Nephron progenitor cell (in vitro differentiated cells): ENCODE results near the gene SPON1.
A peak's percentile ranks its signal among the peaks of the same experiment; 100 is the strongest.

Source experiments
- DNase-seq: peaks from one replicate; pipeline ENCODE4 v3.0.0; 2021
- H3K27ac Mint-ChIP-seq: 2 replicates; pipeline ENCODE4 v1.8.0; 2021; ENCODE audit warnings: mild to moderate bottlenecking, moderate library complexity, mixed read lengths
- H3K27me3 Mint-ChIP-seq: 2 replicates; pipeline ENCODE4 v1.8.0; 2021; ENCODE audit warnings: mild to moderate bottlenecking, low read depth, mixed read lengths; ENCODE audit not compliant: poor library complexity
- H3K36me3 Mint-ChIP-seq: 2 replicates; pipeline ENCODE4 v1.8.0; 2021; ENCODE audit warnings: low read depth, mixed read lengths
- H3K4me1 Mint-ChIP-seq: 2 replicates; pipeline ENCODE4 v1.8.0; 2021; ENCODE audit warnings: mixed read lengths
- H3K4me3 Mint-ChIP-seq: 2 replicates; pipeline ENCODE4 v1.8.0; 2021; ENCODE audit warnings: mild to moderate bottlenecking, moderate library complexity, mixed read lengths
- H3K9me3 Mint-ChIP-seq: 2 replicates; pipeline ENCODE4 v1.8.0; 2021; ENCODE audit warnings: mild to moderate bottlenecking, moderate library complexity, mixed read lengths
- CTCF ChIP-seq: fragments of 200-600 bp; sonication (generic); IDR thresholded peaks from 2 replicates; pipeline ENCODE4 v1.5.0; 2021; ENCODE audit warnings: antibody characterized with exemption

Gene SPON1

GRCh38 chr11:14065681-14066080, 103.2 kb downstream of the SPON1 start:
- H3K27ac Mint-ChIP-seq = no peak overlapping the region
- no peaks in the 10 kb centered on the region for H3K9me3 Mint-ChIP-seq
- no peak overlapping the region for H3K4me3 Mint-ChIP-seq
- no peak for TF ChIP-seq CTCF
- no peak for DNase-seq
- H3K36me3 Mint-ChIP-seq = peaks cover 19% of the 10 kb centered on the region
- H3K4me1 Mint-ChIP-seq = no peaks in the 10 kb centered on the region
- H3K27me3 Mint-ChIP-seq = no peaks in the 10 kb centered on the region

- Mint-ChIP-seq H3K4me3 (no peak overlapping the region), H3K27me3 (peaks cover 4% of the 10 kb centered on the region), H3K36me3 (peaks cover 19% of the 10 kb centered on the region), H3K4me1 (peaks cover 5% of the 10 kb centered on the region), H3K9me3 (no peaks in the 10 kb centered on the region), H3K27ac (no peak overlapping the region)
- DNase-seq = no peak
- TF ChIP-seq CTCF = no peak
These were observed 105.2 kb downstream of the SPON1 start for GRCh38 chr11:14067686-14068085.

DNA sequence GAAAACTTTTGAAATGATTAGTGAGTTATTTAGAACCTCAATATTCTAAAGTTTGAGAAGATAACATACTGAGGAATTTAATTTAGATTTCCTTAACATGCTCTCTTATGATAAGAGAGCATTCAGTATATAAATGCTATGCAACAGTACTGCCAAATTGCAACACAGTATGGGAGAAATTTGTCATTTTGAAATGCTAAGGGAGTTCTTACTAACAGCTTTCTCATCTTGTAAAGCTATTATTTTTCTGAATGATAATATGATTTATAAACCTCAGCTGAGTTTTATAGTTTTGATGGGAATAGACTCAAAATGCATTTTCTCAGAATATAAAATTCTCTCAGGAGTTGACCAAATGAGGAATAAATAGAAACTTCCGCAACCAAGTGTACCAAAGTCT, 108.4 kb downstream of the SPON1 start:
- Mint-ChIP-seq H3K27ac (no peak overlapping the region), H3K27me3 (peaks cover 6% of the 10 kb centered on the region), H3K9me3 (no peaks in the 10 kb centered on the region), H3K4me1 (peaks cover 30% of the 10 kb centered on the region), H3K4me3 (no peak overlapping the region), H3K36me3 (peaks cover 19% of the 10 kb centered on the region)
- TF ChIP-seq CTCF = no peak
- no peak for DNase-seq

DNA sequence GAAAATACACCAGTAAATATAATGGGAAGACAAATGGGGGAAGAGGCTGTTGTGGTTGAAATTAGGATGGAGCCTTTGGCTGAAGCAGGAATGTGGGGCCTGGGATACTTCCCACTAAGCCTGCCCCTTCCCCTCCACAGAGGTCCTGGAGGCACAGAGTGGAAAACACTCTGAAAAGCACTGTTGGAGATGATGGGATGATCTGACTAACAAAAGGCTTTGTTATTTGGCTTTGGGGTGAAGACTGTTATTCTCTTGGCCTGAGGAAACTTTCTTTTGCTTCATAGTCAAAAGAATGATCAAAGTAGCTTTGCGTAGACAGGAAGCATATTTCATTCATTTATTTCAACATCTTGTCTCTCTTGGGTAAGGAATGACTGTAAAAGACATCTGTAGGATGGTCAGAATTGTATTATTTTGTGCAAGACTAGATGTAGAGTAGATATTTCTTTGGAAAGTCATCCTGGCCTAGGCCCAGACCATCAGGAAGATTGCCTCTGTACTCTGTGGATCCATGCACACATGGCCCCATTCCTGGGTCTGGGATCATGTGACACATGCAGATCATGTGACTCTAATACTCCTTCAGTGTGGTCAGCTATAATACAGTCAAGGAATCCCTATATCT, 111.4 kb downstream of the SPON1 start:
- TF ChIP-seq CTCF = no peak
- no peaks in the 10 kb centered on the region for H3K9me3 Mint-ChIP-seq
- H3K27me3 Mint-ChIP-seq = peaks cover 6% of the 10 kb centered on the region
- H3K4me3 Mint-ChIP-seq = no peak overlapping the region
- peaks cover 10% of the 10 kb centered on the region for H3K36me3 Mint-ChIP-seq
- peaks cover 30% of the 10 kb centered on the region for H3K4me1 Mint-ChIP-seq
- peak overlapping the region; percentile 77 for H3K27ac Mint-ChIP-seq
- no peak for DNase-seq

- DNase-seq = no peak
- H3K27ac Mint-ChIP-seq = peak overlapping the region; percentile 53
- peaks cover 6% of the 10 kb centered on the region for H3K27me3 Mint-ChIP-seq
- no peak overlapping the region for H3K4me3 Mint-ChIP-seq
- H3K9me3 Mint-ChIP-seq = no peaks in the 10 kb centered on the region
- H3K4me1 Mint-ChIP-seq = peaks cover 30% of the 10 kb centered on the region
- TF ChIP-seq CTCF = no peak
- H3K36me3 Mint-ChIP-seq = peaks cover 4% of the 10 kb centered on the region
These were observed 112.9 kb downstream of the SPON1 start for GRCh38 chr11:14075118-14076078.
